ENCODE data around the gene EPB41L4B.

- TF ChIP-seq, protein P1, sequence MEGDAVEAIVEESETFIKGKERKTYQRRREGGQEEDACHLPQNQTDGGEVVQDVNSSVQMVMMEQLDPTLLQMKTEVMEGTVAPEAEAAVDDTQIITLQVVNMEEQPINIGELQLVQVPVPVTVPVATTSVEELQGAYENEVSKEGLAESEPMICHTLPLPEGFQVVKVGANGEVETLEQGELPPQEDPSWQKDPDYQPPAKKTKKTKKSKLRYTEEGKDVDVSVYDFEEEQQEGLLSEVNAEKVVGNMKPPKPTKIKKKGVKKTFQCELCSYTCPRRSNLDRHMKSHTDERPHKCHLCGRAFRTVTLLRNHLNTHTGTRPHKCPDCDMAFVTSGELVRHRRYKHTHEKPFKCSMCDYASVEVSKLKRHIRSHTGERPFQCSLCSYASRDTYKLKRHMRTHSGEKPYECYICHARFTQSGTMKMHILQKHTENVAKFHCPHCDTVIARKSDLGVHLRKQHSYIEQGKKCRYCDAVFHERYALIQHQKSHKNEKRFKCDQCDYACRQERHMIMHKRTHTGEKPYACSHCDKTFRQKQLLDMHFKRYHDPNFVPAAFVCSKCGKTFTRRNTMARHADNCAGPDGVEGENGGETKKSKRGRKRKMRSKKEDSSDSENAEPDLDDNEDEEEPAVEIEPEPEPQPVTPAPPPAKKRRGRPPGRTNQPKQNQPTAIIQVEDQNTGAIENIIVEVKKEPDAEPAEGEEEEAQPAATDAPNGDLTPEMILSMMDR (IDR thresholded peaks at IDR 0.05) = no peak
- no peak for TF ChIP-seq POLR2A (IDR thresholded peaks at IDR 0.05)
Observed at GRCh38 chr9:109301012-109301411, 19.8 kb downstream of the EPB41L4B start.
